Fibroblast of pulmonary artery (primary cell): ENCODE measurements around the gene GFOD1.

Source experiments
- DNase-seq: peaks from one replicate; pipeline ENCODE4 v3.0.0-alpha.2; 2010; ENCODE audit warnings: low read depth
- H3K4me3 ChIP-seq: replicated peaks from 2 replicates; pipeline ENCODE4 v1.5.1; 2011; ENCODE audit warnings: low read depth, mild to moderate bottlenecking, control low read depth, low read length, moderate library complexity
- TF ChIP-seq, protein P1 (sequence below): IDR thresholded peaks from 2 replicates; pipeline ENCODE4 v1.5.1; 2011; ENCODE audit warnings: mild to moderate bottlenecking, control low read depth, low read length, inconsistent platforms; ENCODE audit errors: missing control alignments

GFOD1 gene

DNA sequence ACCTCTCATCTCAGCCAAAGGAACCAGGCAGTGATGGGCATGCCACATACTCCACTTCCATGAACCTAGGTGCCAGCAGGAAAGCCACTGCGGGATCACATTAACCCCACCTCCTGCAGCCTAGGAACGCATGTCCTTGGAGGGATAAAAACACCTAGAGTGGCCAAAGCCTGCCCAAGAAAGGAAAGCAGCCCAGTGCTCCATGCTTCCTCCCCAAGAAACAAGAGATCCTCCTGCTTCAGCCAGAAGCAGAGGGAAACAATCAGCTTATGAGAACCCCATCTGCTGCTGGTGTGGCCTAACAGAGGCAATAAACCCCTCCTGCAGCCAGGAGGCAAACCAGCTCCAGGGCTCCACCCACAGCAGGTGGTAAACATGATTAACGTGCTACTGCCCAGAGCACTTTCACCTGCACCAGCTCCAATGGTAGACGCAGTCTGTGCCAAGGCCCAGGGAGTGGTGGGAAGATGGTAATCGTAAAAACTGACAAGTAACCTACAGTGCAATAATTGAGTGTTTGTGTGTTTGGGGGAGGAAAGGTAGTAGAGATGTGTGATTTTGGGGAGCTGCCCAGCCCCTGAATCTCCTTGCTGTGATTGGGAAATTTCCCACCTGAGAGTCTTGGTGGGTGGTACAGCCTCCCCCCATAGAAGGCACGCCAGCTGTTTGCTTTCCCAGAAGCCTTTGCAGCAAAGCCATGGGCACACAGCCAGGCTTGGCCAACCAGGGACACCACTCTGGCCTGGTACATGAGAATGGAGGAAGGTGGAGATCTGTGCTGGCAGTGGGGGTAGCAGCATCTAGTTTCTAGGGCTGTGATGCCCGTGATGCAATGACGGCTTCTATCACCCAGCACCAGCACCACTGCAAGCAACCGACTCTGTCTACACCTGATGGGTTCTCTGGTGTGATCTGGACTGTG lies 108.5 kb downstream of the GFOD1 start:
- no peak overlapping the region for H3K4me3 ChIP-seq
- DNase-seq: no peak
- TF ChIP-seq, protein P1, sequence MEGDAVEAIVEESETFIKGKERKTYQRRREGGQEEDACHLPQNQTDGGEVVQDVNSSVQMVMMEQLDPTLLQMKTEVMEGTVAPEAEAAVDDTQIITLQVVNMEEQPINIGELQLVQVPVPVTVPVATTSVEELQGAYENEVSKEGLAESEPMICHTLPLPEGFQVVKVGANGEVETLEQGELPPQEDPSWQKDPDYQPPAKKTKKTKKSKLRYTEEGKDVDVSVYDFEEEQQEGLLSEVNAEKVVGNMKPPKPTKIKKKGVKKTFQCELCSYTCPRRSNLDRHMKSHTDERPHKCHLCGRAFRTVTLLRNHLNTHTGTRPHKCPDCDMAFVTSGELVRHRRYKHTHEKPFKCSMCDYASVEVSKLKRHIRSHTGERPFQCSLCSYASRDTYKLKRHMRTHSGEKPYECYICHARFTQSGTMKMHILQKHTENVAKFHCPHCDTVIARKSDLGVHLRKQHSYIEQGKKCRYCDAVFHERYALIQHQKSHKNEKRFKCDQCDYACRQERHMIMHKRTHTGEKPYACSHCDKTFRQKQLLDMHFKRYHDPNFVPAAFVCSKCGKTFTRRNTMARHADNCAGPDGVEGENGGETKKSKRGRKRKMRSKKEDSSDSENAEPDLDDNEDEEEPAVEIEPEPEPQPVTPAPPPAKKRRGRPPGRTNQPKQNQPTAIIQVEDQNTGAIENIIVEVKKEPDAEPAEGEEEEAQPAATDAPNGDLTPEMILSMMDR: no peak

DNA sequence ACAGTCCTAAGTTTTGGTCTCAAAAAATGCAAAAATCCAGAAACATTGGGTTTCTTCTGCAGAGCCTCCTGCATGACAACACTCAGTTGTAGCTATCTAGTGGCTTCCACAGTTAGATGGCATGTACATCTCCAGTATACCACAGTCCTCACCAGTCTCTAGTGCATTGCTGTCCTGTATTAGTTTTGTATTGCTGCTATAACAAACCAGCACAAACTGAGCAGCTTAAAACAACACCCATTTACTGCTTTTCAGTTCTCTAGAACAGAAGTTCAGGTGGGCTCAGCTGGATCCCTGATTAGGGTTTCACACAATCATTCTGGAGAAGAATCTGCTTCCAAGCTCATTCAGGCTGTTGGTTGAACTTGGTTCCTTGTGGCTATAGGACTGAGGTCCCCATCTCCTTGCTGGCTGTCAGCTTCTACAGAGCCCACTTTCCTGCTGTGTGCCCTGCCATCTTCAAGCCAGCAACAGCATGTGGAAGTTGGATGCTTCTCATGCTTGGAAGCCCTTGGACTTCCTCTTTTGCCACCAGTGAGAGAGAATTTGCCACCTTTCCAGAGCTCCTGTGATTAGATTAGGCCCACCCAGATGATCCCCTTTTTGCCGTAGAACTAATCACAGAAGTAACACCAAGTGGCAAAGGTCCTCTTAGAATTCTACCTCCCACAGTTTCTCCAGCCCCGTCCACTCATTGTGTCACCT lies 110.2 kb downstream of the GFOD1 start:
- H3K4me3 ChIP-seq: no peak overlapping the region
- DNase-seq: no peak
- TF ChIP-seq, protein P1: no peak

DNA sequence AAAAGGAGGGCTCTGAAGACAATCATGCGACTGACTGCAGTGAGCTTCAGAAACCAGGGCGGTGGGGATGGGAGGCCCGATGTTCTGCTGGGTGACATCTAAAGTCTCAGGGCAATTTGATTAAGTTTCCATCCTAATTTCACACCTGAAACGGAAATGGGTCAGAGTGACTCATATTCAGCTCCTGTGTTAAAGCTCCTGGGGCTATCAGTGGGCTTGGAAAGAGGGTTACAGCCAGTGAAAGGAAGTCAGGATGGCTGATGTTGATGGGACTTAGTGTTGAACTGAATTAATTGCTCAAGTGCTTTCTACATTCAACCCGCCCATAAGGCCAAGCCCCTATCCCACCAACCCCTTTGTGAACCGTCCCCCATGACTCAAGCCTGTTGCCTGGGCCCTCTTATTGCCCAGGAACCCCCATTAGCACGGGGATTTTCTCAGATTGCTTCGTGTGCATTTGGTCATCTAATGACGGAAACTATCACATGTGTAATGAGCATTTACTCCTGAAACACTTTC lies 112.0 kb downstream of the GFOD1 start:
- TF ChIP-seq, protein P1: no peak
- DNase-seq: no peak
- H3K4me3 ChIP-seq: no peak overlapping the region

DNA sequence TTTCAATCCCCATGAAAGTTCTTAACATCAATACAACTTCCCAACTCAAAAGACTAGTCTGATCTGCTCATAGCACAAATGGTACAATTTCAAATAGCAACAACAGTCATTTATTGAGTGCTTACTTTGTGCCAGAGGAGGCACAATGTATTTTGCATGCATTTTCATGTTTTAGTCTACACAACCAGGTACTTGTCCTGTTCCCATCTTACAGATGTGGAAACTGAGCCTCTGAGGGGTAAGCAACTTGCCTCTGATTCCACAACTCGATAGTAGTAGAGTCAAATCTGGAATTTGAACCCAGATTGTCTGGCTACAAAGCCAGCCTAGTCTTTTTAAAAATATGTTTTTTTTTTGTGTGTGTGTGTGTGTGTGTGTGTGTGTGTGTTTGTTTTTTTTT lies 113.5 kb downstream of the GFOD1 start:
- DNase-seq: no peak
- TF ChIP-seq, protein P1: no peak

DNA sequence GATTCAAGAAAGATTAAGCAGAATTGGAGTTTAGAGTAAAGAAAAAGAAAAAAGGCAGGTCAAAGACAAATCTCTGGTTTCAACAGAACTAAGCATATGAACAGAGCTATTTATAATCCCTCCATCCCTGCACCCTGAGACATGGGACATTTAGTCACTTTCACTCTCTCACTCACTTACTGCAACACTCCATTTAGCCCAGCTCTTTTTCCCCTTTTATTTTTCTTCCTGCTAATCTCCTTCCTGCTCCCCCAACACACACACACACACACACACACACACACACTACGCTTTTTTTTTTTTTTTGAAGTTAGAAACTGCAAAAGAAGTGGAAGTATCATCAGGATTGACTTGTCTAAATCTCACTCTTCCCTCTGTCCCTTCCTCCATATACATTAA lies 113.9 kb downstream of the GFOD1 start:
- H3K4me3 ChIP-seq: no peak overlapping the region
- peak; percentile 48 for DNase-seq
- TF ChIP-seq, protein P1: no peak

More for the DNA sequence above, 113.5 kb downstream of the GFOD1 start:
- H3K4me3 ChIP-seq: no peak overlapping the region

DNA sequence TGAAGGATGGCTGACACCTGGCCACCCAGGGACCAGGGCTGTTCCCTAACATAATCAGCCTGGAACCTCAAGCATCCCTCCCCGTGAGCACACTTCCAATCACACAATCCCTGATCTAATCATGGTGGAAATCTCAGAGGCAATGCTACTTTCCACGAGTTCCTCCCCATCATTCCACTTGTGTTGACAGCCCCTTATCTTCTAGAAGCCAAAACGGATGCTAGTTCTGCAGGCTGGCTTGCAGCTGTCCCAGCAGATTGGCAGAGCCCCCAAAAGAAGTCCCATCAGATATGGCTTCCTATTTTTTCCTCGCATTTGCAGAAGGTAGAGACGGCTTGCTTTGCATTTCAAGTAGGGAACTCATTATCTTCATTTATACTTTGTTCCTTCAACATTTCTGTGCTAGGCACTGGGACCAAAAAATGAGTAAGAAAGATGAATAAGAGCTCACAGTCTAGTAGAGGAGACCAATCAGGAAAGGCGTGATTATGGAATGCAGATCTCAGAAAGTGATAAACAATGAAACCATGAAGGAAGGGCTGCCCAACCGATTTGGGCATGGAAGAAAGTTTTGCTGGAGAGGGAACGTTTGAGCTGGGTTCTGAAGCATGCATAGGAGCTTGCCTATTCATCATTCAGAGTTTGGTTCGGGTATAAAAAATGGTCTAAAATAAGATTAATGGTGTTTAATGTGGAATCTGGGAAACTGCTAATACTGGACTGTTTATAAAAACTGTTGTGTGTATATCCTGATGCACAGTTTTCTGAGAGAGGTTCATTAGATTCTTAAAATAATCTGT lies 114.5 kb downstream of the GFOD1 start:
- DNase-seq: no peak
- TF ChIP-seq, protein P1: no peak
- H3K4me3 ChIP-seq: no peak overlapping the region
